ENCODE results near the gene NFKBIA. TPM values are rescaled to one million over a fixed set of nuclear protein-coding genes. Genes with fewer than 3 reads are reported as not detected.
A peak's percentile ranks its signal among the peaks of the same experiment; 100 is the strongest.
"Not testable (repeated sequence)": the region's sequence is repeated elsewhere in the genome, so short reads cannot be mapped to it uniquely, and the experiment has no call there.

The NFKBIA gene
- total RNA-seq, 1 experiment from 2014 or later: 74.7 TPM

DNA sequence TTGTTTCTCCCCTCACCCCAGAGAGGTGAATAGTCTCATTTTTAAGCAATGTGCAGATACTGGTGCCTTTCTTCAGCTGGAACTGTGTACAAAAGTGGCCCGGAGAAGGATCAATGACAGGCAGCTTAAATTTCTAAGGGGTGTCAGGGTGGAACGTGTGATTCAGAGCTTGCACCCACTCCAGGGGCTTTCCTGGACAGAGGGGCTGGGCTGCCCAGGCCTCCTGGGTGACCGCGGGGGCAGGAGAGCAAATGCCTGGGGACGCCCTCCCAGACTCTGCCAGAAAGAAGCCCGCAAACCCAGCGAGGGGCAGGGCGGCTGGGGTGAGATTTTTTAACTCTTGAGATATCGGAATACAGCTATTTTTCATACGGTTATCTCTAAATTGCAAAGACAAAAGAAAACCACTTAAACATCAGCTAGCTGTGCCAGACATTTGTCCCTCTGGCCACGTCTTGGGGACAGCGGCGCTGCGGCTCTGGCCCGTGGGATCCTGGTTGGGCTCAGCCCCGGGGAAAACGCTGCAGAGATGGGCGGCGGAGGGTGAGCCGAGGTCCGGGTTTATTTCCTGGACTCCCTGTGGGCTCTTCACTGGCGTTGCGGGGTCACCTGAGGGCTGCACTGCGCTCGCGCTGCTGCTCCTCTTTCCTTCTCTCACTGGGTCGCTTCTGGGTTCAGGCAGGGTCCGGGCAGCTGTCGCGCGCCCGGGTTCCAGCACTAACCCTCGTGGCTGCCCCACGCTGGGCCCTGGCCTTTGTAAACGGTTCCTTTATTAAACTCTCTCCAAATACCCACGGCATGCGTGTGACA lies 35.8 kb downstream of the NFKBIA start:
- DNase-seq (ENCODE audit: low read depth): no peak

DNA sequence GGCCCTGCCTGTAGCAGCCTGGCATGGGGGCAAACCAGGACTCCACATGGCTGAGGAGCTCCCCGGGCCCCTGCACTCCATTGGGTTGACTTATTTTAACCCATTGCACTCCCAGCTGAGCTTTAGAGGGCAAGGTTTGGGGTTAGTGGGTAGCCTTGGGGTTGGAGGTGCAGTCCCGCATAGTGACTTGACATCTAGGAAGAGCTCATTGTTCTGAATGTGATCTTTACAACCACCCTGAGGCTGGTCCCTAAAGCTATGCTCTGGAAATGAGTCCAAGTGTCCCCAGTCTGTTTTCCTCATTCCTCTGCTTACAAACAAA lies 36.4 kb downstream of the NFKBIA start:
- no peak for DNase-seq (ENCODE audit: low read depth)

DNA sequence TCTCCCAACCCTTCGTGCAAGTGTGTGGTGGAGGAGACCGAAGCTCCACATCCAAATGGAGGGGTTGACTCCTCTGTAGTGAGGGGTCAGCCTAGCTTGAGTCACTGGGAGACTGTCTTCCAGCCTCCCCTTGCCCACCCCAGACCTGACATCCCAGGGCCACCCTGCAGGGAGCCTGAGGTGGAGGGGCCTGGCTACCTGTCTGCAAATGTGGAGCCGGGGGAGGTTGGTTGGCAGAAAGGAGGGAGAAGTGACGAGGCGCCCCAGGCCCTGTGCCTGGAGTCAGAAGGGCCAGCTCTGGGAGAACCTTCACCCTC lies 37.5 kb downstream of the NFKBIA start:
- no peak for DNase-seq (ENCODE audit: low read depth)

DNA sequence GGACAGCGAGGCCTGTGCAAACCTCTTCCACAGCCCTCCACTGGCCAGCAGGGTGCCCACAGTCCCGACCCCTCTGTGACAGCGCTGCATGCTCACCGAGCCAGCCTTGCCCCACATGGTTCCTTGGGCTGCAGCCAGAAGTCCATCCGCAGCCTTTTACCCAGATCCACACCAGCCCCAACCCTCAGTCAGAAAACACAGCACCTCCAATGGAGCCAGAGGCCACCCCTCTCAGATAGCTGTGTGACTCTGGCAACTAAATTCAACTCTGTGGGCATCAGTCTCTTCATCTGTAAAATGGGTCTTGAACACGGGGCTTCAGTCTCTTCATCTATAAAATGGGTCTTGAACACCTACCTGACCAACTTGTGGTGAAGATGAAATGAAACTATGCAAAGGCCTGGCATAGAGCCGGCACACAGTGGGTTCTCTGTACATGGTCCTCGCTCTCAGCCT lies 38.0 kb downstream of the NFKBIA start:
- DNase-seq (ENCODE audit: low read depth): no peak

DNA sequence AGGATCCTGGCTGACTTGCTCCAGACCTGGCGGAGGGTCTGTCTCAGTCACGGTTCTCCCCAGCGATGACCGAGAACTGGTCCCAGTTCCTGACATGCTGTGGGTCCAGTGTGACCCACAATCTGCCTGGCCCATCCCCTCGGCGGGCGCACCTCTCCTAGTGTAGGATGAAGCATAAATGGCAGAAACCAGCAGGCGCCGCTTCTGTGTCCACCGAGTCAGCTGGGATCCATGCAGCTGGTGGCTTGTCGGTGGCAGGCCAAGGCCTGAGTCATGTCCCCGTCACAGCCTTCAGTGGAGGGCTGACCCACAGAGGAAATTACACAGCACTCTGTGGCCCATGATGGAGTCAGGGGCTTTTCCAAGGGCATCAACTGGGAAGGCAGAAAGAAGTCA lies 38.5 kb downstream of the NFKBIA start:
- peak; percentile 57 for DNase-seq (ENCODE audit: low read depth)

DNA sequence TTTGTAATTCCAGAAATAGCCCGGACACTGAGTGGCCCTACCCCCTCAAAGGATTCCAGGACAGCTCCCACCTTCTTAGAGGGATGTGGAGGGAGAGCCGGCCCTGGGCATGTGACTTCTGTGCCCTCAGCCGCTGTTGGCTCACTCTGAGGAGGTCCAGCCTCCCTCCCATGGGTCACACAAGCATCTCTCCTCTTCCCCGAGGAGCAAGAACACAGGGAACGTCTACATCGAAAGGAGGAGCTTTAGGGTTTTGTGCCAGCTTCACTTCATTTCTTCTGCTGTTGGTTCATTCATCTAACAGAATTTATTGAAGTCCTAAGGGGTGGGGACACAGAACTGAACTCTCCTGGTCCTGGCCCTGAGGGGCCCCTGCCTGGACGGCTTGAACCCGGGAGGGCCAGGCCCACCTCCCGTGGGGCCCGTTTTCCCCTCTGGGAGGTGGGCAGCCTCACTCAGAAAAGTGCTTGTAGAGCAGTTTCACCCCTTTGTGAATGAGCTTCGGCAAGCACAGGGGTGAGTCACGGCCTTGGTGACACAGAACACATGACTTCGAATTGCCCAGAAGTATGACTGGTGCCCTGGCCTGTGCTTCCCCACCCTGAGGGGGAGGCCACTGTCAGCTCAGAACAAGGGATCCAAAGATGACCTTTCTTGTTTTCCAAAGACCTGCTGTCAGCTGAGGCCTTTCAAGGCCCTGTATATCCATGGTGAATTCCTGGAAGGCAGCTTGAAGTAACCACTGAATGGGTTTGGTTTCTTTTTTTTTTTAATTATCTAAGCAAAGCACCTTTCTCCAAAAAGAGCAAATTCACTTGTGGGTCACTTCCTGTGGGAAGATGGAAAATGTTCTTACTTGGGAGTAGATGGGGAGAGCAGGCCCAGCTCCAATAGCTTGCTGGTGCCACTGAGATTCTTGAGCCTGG lies 39.2 kb downstream of the NFKBIA start:
- peak; percentile 84 for DNase-seq (ENCODE audit: low read depth)

DNA sequence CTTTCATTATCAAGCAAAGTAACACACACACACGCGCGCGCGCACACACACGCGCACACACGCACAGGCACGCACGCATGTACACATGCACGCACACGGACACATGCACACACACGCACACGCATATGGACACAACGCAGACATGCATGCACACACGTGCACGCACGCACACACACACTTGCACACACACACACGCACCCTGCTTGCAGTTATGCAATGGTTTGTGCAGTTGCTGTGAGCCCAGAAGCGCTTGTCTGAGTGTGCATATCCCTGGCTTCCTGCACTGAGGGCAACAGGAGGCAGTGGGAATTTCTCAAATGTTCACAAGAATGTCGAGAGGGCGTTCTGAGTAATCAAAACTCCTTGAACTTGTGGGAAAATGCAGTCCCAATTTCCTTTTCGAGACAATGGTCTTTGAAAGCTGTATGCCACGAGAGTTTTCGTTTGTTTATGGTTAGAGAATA lies 41.6 kb downstream of the NFKBIA start:
- DNase-seq (ENCODE audit: low read depth): peak; percentile 37

DNA sequence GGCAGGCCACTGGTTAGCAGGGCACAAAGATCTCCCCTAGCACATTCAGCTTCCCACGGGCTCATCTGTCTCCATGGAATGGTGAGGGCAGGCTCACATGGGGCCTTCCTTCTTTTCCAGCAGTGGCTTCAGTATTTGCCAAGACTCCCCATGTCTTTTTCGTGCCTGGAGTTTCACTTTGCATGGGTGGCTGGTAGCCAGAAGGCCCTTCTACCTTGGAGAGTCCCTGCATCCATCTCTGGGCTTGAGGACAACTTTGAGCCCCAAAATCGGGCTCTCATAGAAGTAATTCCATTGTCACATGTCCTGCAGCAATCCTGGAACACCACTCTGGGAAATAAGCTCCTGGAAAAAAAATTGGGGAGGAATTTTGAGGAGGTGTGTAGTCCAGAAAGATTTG lies 42.1 kb downstream of the NFKBIA start:
- no peak for DNase-seq (ENCODE audit: low read depth)

DNA sequence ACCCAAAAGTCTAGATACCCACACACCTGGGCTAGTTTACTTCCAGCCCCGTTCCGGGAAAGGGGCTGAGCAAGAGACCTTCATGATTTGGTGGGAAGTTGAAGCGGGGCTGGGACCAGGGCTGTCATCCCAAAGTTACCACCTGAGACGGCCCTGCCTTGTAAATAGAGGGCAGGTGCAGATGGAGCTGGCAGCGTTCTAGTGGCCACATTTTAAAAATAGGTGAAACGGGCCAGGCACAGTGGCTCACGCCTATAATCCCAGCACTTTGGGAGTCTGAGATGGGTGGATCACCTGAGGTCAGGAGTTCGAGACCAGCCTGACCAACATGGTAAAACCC lies 43.4 kb downstream of the NFKBIA start:
- no peak for DNase-seq (ENCODE audit: low read depth)

DNA sequence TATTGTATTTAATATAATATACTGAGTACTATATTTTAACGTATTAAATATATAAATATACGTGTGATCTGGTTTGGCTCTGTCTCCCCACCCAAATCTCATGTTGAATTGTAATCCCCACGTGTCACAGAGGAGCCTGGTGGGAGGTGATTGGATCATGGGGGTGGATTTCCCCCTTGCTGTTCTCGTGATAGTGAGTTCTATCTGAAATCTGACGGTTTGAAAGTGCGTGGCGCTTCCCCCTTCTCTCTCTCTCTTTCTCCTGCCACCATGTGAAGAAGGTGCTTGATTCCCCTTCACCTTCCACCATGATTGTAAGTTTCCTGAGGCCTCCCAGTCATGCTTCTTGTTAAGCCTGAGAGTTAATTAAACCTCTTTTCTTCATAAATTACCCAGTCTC lies 44.9 kb downstream of the NFKBIA start:
- DNase-seq (ENCODE audit: low read depth): not testable (repeated sequence)

DNA sequence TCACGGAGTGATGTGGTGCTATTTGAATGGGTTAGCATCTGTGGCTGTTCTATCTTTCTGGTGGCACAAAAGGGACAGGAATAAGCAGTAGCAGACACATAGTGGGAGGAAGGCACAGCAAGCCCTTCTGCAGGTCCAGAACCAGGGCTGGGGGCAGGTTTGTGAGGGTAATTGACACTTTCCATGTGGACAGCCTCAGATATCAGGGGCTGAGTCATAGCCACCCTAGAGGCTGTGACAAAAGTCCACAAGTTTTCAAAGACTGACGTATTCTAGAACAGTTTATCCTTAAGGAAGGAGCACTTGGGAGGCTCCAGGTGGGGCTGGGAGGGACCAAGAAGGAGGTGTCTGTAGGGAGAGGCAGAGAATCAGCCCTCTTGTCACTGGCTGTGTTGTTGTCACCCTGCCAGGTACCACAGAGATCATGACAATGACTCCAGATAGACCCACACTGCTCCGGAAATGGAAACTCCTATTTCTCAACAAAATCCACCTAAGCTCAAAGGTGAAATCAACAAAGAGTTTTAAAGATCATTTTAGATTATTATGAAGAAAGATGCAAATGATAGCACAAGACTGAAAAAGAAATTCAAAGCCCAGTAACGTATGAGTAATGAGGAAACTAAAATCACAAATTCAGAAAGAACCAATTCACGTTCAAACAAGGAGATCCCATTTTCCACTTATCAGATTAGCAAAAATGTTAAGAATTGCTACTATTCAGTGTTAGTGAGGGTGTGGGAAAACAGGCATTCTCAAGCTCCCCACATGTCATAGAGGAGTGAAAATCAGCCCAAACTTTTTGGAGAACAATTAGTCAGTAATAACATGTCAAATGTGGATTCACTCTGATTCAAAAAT lies 48.3 kb downstream of the NFKBIA start:
- DNase-seq (ENCODE audit: low read depth): no peak

DNA sequence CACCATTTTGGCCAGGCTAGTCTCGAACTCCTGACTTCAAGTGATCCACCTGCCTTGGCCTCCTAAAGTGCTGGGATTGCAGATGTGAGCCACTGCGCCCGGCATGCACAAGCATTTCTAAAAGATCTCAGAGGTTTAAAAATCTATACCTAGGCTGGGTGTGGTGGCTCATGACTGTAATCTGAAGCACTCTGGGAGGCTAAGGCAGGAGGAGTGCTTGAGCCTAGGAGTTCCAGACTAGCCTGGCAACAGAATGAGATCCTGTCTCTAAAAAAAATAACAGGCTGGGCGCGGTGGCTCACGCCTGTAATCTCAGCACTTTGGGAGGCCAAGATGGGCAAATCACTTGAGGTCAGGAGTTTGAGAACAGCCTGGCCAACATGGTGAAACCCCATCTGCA lies 49.3 kb downstream of the NFKBIA start:
- DNase-seq (ENCODE audit: low read depth): not testable (repeated sequence)

DNA sequence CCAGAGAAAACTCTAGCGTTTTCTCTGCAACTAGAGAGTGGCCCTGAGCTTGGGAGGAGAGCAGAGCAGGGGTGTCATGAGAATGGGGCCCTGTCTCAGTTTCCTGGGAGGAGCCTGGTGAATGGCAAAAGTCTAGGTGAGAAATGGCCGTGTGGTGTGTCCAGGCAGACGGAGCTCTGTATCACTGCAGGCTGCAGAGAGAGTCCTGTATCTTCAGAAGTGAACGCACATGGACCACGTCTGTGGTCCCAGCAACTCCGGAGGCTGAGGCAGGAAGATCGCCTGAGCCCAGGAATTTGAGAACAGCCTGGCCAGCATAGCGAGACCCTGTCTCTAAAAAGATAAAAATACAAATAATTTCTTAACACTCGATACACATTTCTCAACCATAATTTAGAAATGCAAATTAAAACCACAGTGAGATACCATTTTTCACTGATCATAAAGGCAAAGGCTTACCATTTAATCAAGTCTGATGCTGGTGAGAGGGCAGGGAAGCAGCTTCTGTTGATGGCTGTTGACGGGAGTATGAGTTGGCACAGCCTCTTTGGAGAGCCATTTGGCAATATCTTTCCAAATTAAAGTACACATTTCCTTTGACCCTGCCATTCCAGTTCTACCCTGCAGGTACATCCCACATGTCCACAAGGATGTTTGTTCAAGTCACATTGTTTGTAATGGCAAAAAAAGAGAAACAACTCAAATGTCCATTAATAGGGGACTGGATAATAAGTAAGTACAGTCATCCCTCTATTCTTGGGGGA lies 51.0 kb downstream of the NFKBIA start:
- DNase-seq (ENCODE audit: low read depth): no peak

DNA sequence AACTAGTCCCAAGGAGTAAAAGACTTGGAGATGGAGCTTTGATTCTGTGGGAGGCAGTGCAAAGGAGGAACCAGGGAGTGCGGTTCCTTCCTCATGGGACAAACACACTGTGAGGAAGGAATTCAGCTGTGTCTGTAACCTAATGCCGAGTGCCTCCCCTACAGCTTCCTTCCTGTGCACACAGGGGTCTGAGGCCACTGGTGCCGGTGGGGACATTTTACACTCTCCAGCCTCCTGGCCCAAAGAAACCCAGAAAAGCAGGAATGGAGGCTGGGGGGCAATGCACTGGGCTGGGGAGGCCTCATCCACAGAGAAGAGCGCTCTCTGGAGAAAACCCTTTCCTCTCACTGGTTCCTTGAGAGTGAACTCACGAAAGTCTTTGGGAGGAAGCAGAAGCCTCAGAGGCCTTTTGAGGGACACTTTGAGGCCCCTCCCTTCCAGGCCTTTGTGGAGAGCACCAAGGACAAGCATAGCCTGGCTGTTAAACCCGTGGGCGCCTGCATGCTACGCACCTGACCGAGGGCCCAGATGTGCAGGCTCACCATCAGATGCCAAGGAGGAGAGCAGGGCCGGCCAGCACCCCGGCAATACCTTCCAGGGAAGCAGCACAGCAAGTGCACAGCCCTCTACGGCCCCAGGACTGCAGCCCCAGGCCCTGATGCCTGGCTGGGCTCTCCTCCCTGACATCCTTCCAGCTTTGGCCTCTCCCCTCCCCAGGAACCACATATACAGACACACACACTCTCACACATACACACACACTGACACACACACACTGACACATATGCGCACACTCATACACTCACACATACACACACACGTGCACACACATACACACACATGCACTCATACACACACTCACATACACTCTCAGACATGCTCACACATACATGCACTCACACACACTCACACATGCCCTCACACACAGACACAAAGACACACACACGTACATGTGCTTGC lies 52.0 kb downstream of the NFKBIA start:
- no peak for DNase-seq (ENCODE audit: low read depth)

DNA sequence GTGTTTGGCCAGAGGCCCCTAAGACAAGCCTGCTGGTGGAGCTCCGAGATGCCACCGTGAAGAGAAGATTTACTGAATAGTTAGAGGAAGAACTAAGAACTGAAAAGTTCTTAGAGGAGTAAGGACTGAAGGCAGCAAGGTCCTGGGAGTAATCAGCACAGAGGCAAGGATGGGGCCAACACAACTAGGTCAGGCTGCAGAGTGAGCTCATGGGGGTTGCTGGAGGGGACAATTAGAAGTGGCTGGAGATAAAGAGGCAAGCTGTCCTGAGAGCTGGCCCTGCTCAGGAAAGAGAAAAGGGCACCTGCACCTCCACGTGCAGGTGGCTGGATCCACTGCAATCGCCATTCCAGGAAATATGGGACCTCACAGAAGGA lies 52.7 kb downstream of the NFKBIA start:
- DNase-seq (ENCODE audit: low read depth): no peak

Other genes starting within 250 kb of the NFKBIA start
- gene PSMA6, start 112.4 kb downstream of the NFKBIA start, total RNA-seq (2014; rRNA removed): 221 and 262 TPM in 2 replicates
- gene INSM2, start 129.4 kb upstream of the NFKBIA start, total RNA-seq (2014; rRNA removed): 0.06 TPM in 1 of 2 replicates, not detected in the other

All from LHCN-M2 (cell line).